ENCODE data around the gene TMPRSS3.

The TMPRSS3 gene

GRCh38 chr21:42403611-42404231 is 7.9 kb upstream of the TMPRSS3 start, which contains the start of gene UBASH3A:
Gene UBASH3A (plus strand): TSS chr21:42403902. CDS start chr21:42403946, 44 bp downstream.
- TF ChIP-seq CTCF (IDR thresholded peaks at IDR 0.05): no peak
- DNase-seq (ENCODE audit: low spot score): no peak
- H3K27ac ChIP-seq: no peak within 1 kb of the TSS
- no peak within 1 kb of the TSS for H3K4me3 ChIP-seq

GRCh38 chr21:42401820-42402251 is 6.0 kb upstream of the TMPRSS3 start:
- no peak for TF ChIP-seq CTCF (IDR thresholded peaks at IDR 0.05)
- Histone ChIP-seq H3K4me3 (no peak overlapping the region), H3K27ac (no peak overlapping the region)
- no peak for DNase-seq (ENCODE audit: low spot score)

GRCh38 chr21:42401154-42401553 is 5.3 kb upstream of the TMPRSS3 start:
- no peak for DNase-seq (ENCODE audit: low spot score)
- TF ChIP-seq CTCF (IDR thresholded peaks at IDR 0.05): no peak
- no peak overlapping the region for H3K27ac ChIP-seq

GRCh38 chr21:42400525-42400924 is 4.7 kb upstream of the TMPRSS3 start:
- no peak overlapping the region for H3K27ac ChIP-seq
- DNase-seq (ENCODE audit: low spot score): no peak
- TF ChIP-seq CTCF (IDR thresholded peaks at IDR 0.05): no peak
- H3K4me3 ChIP-seq: no peak overlapping the region

More at GRCh38 chr21:42401154-42401553, 5.3 kb upstream of the TMPRSS3 start:
- H3K4me3 ChIP-seq: no peak overlapping the region

GRCh38 chr21:42398436-42399028 is 2.7 kb upstream of the TMPRSS3 start:
- DNase-seq (ENCODE audit: low spot score): no peak
- H3K27ac ChIP-seq: no peak overlapping the region

GRCh38 chr21:42397746-42398394 is 2.0 kb upstream of the TMPRSS3 start:
- no peak for TF ChIP-seq CTCF (IDR thresholded peaks at IDR 0.05)
- Histone ChIP-seq H3K27ac (no peak overlapping the region), H3K4me3 (no peak overlapping the region)
- DNase-seq (ENCODE audit: low spot score): no peak

More at GRCh38 chr21:42398436-42399028, 2.7 kb upstream of the TMPRSS3 start:
- no peak for TF ChIP-seq CTCF (IDR thresholded peaks at IDR 0.05)
- no peak overlapping the region for H3K4me3 ChIP-seq
